IgD-negative memory B cell (primary cell): ENCODE measurements around the gene CTPS2. TPM values are rescaled to one million over a fixed set of nuclear protein-coding genes. Genes with fewer than 3 reads are reported as not detected.
A peak's percentile ranks its signal among the peaks of the same experiment; 100 is the strongest.
"Not testable (repeated sequence)": the region's sequence is repeated elsewhere in the genome, so short reads cannot be mapped to it uniquely, and the experiment has no call there.

Experiments
- H3K27ac Mint-ChIP-seq, 3 donors: one replicate each; pipeline ENCODE4 v1.8.0; 2020 to 2022; ENCODE audit warnings: mild to moderate bottlenecking in 3 of 3, mixed read lengths in 3 of 3, moderate library complexity in 1 of 3
- H3K27me3 Mint-ChIP-seq: one replicate; pipeline ENCODE4 v1.8.0; 2021; ENCODE audit warnings: mixed read lengths
- H3K36me3 Mint-ChIP-seq: one replicate; pipeline ENCODE4 v1.8.0; 2020; ENCODE audit warnings: mild to moderate bottlenecking, mixed read lengths
- H3K4me1 Mint-ChIP-seq, 3 donors: one replicate each; pipeline ENCODE4 v1.8.0; 2020 to 2022; ENCODE audit warnings: mixed read lengths in 3 of 3, mild to moderate bottlenecking in 1 of 3
- H3K4me3 Mint-ChIP-seq, 4 donors: one replicate each; pipeline ENCODE4 v1.8.0; 2020 to 2022; ENCODE audit warnings: mild to moderate bottlenecking in 4 of 4, mixed read lengths in 4 of 4, moderate library complexity in 3 of 4
- H3K9me3 Mint-ChIP-seq, 3 donors: one replicate each; pipeline ENCODE4 v1.8.0; 2020 to 2021; ENCODE audit warnings: mixed read lengths in 3 of 3, mild to moderate bottlenecking in 1 of 3
- polyA plus RNA-seq: library from polyadenylated mRNA; unstranded; fragments of 300-500 nt; fragmentation: Illumina TruSeq; gene quantifications from one replicate; pipeline ENCODE4 v1.2.3, GENCODE V29; 2021

The CTPS2 gene
- polyA plus RNA-seq, 1 donor from 2014 or later: 4.5 TPM

GRCh38 chrX:16654093-16654492 lies 58.4 kb downstream of the CTPS2 start:
- H3K27me3 Mint-ChIP-seq: no peaks in the 10 kb centered on the region
- no peak overlapping the region for H3K27ac Mint-ChIP-seq
- no peak overlapping the region for H3K4me3 Mint-ChIP-seq
- H3K36me3 Mint-ChIP-seq: no peaks in the 10 kb centered on the region
- no peaks in the 10 kb centered on the region for H3K4me1 Mint-ChIP-seq
- H3K9me3 Mint-ChIP-seq: no peaks in the 10 kb centered on the region

- H3K9me3 Mint-ChIP-seq: no peaks in the 10 kb centered on the region
- H3K27me3 Mint-ChIP-seq: no peaks in the 10 kb centered on the region
- H3K4me3 Mint-ChIP-seq: no peak overlapping the region
- H3K36me3 Mint-ChIP-seq: no peaks in the 10 kb centered on the region
- H3K4me1 Mint-ChIP-seq: no peaks in the 10 kb centered on the region
- H3K27ac Mint-ChIP-seq: no peak overlapping the region
Observed at GRCh38 chrX:16653424-16653823, 59.0 kb downstream of the CTPS2 start.

- no peaks in the 10 kb centered on the region for H3K4me1 Mint-ChIP-seq
- H3K4me3 Mint-ChIP-seq: no peak overlapping the region
Observed at GRCh38 chrX:16651391-16652024, 61.0 kb downstream of the CTPS2 start.

GRCh38 chrX:16649858-16650257 lies 62.6 kb downstream of the CTPS2 start, which contains the start of gene S100G:
S100G (plus strand) TSS chrX:16650158; CDS start chrX:16651007, 849 bp downstream.
- Mint-ChIP-seq H3K27ac (no peak within 1 kb of the TSS), H3K27me3 (no peaks in the 10 kb centered on the region), H3K36me3 (peaks cover 5% of the 10 kb centered on the region), H3K4me3 (no peak within 1 kb of the TSS), H3K4me1 (no peaks in the 10 kb centered on the region), H3K9me3 (no peaks in the 10 kb centered on the region)

More at GRCh38 chrX:16651391-16652024, 61.0 kb downstream of the CTPS2 start:
- Mint-ChIP-seq H3K36me3 (peaks cover 3% of the 10 kb centered on the region), H3K27ac (no peak overlapping the region), H3K27me3 (no peaks in the 10 kb centered on the region), H3K9me3 (no peaks in the 10 kb centered on the region)

GRCh38 chrX:16646366-16647138 lies 65.9 kb downstream of the CTPS2 start:
- no peak overlapping the region for H3K4me3 Mint-ChIP-seq
- H3K36me3 Mint-ChIP-seq: peaks cover 9% of the 10 kb centered on the region
- peaks cover 0 to 2% (median 0%) of the 10 kb centered on the region in 3 donors for H3K9me3 Mint-ChIP-seq
- no peak overlapping the region for H3K27ac Mint-ChIP-seq
- peaks cover 0 to 1% (median 0%) of the 10 kb centered on the region in 3 donors for H3K4me1 Mint-ChIP-seq
- no peaks in the 10 kb centered on the region for H3K27me3 Mint-ChIP-seq

- Mint-ChIP-seq H3K27ac (no peak overlapping the region), H3K4me1 (peaks cover 0 to 1% (median 0%) of the 10 kb centered on the region in 3 donors), H3K9me3 (peaks cover 0 to 2% (median 0%) of the 10 kb centered on the region in 3 donors), H3K36me3 (peaks cover 10% of the 10 kb centered on the region), H3K4me3 (no peak overlapping the region), H3K27me3 (no peaks in the 10 kb centered on the region)
Observed at GRCh38 chrX:16643176-16643575, 69.3 kb downstream of the CTPS2 start.

- no peaks in the 10 kb centered on the region for H3K27me3 Mint-ChIP-seq
- peaks cover 0 to 2% (median 0%) of the 10 kb centered on the region in 3 donors for H3K9me3 Mint-ChIP-seq
- peaks cover 0 to 1% (median 0%) of the 10 kb centered on the region in 3 donors for H3K4me1 Mint-ChIP-seq
- no peak overlapping the region for H3K27ac Mint-ChIP-seq
- peaks cover 11% of the 10 kb centered on the region for H3K36me3 Mint-ChIP-seq
- no peak overlapping the region for H3K4me3 Mint-ChIP-seq
Observed at GRCh38 chrX:16640823-16641222, 71.6 kb downstream of the CTPS2 start.

- H3K27ac Mint-ChIP-seq: peak overlapping the region in 1 of 3 donors; percentile 33
- peaks cover 10% of the 10 kb centered on the region for H3K36me3 Mint-ChIP-seq
- peaks cover 0 to 2% (median 0%) of the 10 kb centered on the region in 3 donors for H3K9me3 Mint-ChIP-seq
- no peak overlapping the region for H3K4me3 Mint-ChIP-seq
- H3K27me3 Mint-ChIP-seq: no peaks in the 10 kb centered on the region
- peaks cover 0 to 1% (median 0%) of the 10 kb centered on the region in 3 donors for H3K4me1 Mint-ChIP-seq
Observed at GRCh38 chrX:16639966-16640365, 72.5 kb downstream of the CTPS2 start.

- no peaks in the 10 kb centered on the region for H3K27me3 Mint-ChIP-seq
- peaks cover 8% of the 10 kb centered on the region for H3K36me3 Mint-ChIP-seq
- H3K4me3 Mint-ChIP-seq: no peak overlapping the region
- no peak overlapping the region for H3K27ac Mint-ChIP-seq
- H3K4me1 Mint-ChIP-seq: no peaks in the 10 kb centered on the region
- no peaks in the 10 kb centered on the region for H3K9me3 Mint-ChIP-seq
Observed at GRCh38 chrX:16638533-16638932, 73.9 kb downstream of the CTPS2 start.

- Mint-ChIP-seq H3K9me3 (no peaks in the 10 kb centered on the region), H3K36me3 (peaks cover 8% of the 10 kb centered on the region), H3K27ac (no peak overlapping the region), H3K4me3 (no peak overlapping the region), H3K4me1 (no peaks in the 10 kb centered on the region), H3K27me3 (no peaks in the 10 kb centered on the region)
Observed at GRCh38 chrX:16635596-16635995, 76.9 kb downstream of the CTPS2 start.

- Mint-ChIP-seq H3K4me1 (no peaks in the 10 kb centered on the region), H3K27me3 (no peaks in the 10 kb centered on the region), H3K27ac (no peak overlapping the region), H3K4me3 (no peak overlapping the region), H3K36me3 (peaks cover 8% of the 10 kb centered on the region), H3K9me3 (no peaks in the 10 kb centered on the region)
Observed at GRCh38 chrX:16635040-16635439, 77.4 kb downstream of the CTPS2 start.

- peaks cover 9% of the 10 kb centered on the region for H3K36me3 Mint-ChIP-seq
- H3K4me3 Mint-ChIP-seq: no peak overlapping the region
- no peaks in the 10 kb centered on the region for H3K4me1 Mint-ChIP-seq
- H3K9me3 Mint-ChIP-seq: peaks cover 0 to 1% (median 0%) of the 10 kb centered on the region in 3 donors
- no peaks in the 10 kb centered on the region for H3K27me3 Mint-ChIP-seq
- no peak overlapping the region for H3K27ac Mint-ChIP-seq
Observed at GRCh38 chrX:16633754-16634153, 78.7 kb downstream of the CTPS2 start.

- H3K27ac Mint-ChIP-seq: peak overlapping the region in 1 of 3 donors; percentile 53
- H3K27me3 Mint-ChIP-seq: no peaks in the 10 kb centered on the region
- H3K4me1 Mint-ChIP-seq: no peaks in the 10 kb centered on the region
- H3K36me3 Mint-ChIP-seq: peaks cover 8% of the 10 kb centered on the region
- H3K4me3 Mint-ChIP-seq: no peak overlapping the region
- peaks cover 0 to 3% (median 0%) of the 10 kb centered on the region in 3 donors for H3K9me3 Mint-ChIP-seq
Observed at GRCh38 chrX:16629909-16630308, 82.6 kb downstream of the CTPS2 start.

GRCh38 chrX:16628946-16629595 lies 83.4 kb downstream of the CTPS2 start:
- H3K27ac Mint-ChIP-seq: peak overlapping the region in 1 of 3 donors; percentile 53
- H3K4me3 Mint-ChIP-seq: no peak overlapping the region
- H3K4me1 Mint-ChIP-seq: no peaks in the 10 kb centered on the region
- H3K9me3 Mint-ChIP-seq: peaks cover 0 to 3% (median 0%) of the 10 kb centered on the region in 3 donors
- peaks cover 8% of the 10 kb centered on the region for H3K36me3 Mint-ChIP-seq
- no peaks in the 10 kb centered on the region for H3K27me3 Mint-ChIP-seq

- H3K27ac Mint-ChIP-seq, H3K27me3 Mint-ChIP-seq, H3K4me1 Mint-ChIP-seq, H3K9me3 Mint-ChIP-seq, H3K36me3 Mint-ChIP-seq: not testable (repeated sequence)
- H3K4me3 Mint-ChIP-seq: peak overlapping the region in 1 of 4 donors; percentile 25
Observed at GRCh38 chrX:16628511-16628910, 84.0 kb downstream of the CTPS2 start.
